GM23338 (cell line): ENCODE results near the gene LARGE1. TPM values are rescaled to one million over a fixed set of nuclear protein-coding genes. Genes with fewer than 3 reads are reported as not detected.

ENCODE experiments used
- ATAC-seq: fragments of 200-7000 bp; cut with Tn5 transposase; 3 replicates; pipeline ENCODE4 v1.9.1; 2020
- DNase-seq: peaks from one replicate; pipeline ENCODE4 v3.0.0-alpha.2; 2015; ENCODE audit warnings: low spot score
- H2AFZ ChIP-seq: fragments of 200-600 bp; sonication (generic); 2 replicates; pipeline ENCODE4 v1.8.0; 2016; ENCODE audit warnings: antibody characterized with exemption, mild to moderate bottlenecking, moderate library complexity
- H3F3A ChIP-seq: fragments of 200-600 bp; sonication (generic); replicated peaks from 2 replicates; pipeline ENCODE4 v1.8.0; 2017; ENCODE audit warnings: antibody characterized with exemption, mixed run types, low read depth
- H3K27ac ChIP-seq: fragments of 200-600 bp; sonication (generic); 2 replicates; pipeline ENCODE4 v1.6.1; 2016; ENCODE audit warnings: low read depth
- H3K27me3 ChIP-seq: fragments of 200-600 bp; sonication (generic); 2 replicates; pipeline ENCODE4 v1.8.0; 2016; ENCODE audit warnings: mild to moderate bottlenecking, mixed run types, moderate library complexity; ENCODE audit not compliant: insufficient read depth
- H3K36me3 ChIP-seq: fragments of 200-600 bp; sonication (generic); 2 replicates; pipeline ENCODE4 v1.8.0; 2016; ENCODE audit warnings: mild to moderate bottlenecking; ENCODE audit not compliant: insufficient read depth
- H3K4me1 ChIP-seq: fragments of 200-600 bp; sonication (generic); 2 replicates; pipeline ENCODE4 v1.8.0; 2016; ENCODE audit warnings: mild to moderate bottlenecking, moderate library complexity; ENCODE audit not compliant: insufficient read depth
- H3K4me2 ChIP-seq: fragments of 200-600 bp; sonication (generic); 2 replicates; pipeline ENCODE4 v1.7.1; 2017; ENCODE audit warnings: mixed run types
- H3K4me3 ChIP-seq: fragments of 200-600 bp; sonication (generic); 2 replicates; pipeline ENCODE4 v1.6.1; 2016; ENCODE audit warnings: mixed run types
- H3K79me2 ChIP-seq: fragments of 200-600 bp; sonication (generic); replicated peaks from 2 replicates; pipeline ENCODE4 v1.8.0; 2017; ENCODE audit warnings: mild to moderate bottlenecking; ENCODE audit not compliant: insufficient read depth
- H3K9me2 ChIP-seq: fragments of 200-600 bp; sonication (generic); 2 replicates; pipeline ENCODE4 v1.8.0; 2017; ENCODE audit not compliant: insufficient read depth
- H4K20me1 ChIP-seq: fragments of 200-600 bp; sonication (generic); replicated peaks from 2 replicates; pipeline ENCODE4 v1.8.0; 2017; ENCODE audit warnings: mild to moderate bottlenecking; ENCODE audit not compliant: insufficient read depth
- H3K27ac Mint-ChIP-seq: 2 replicates; pipeline ENCODE4 v1.8.0; 2020; ENCODE audit warnings: inconsistent platforms, mild to moderate bottlenecking, moderate library complexity, mixed read lengths
- H3K27me3 Mint-ChIP-seq: 3 replicates; pipeline ENCODE4 v1.8.0; 2022; ENCODE audit warnings: low read depth, mild to moderate bottlenecking, moderate library complexity, mixed read lengths, inconsistent platforms; ENCODE audit not compliant: insufficient read depth, poor library complexity
- H3K36me3 Mint-ChIP-seq: 3 replicates; pipeline ENCODE4 v1.8.0; 2021; ENCODE audit warnings: low read depth, mild to moderate bottlenecking, inconsistent platforms, moderate library complexity, mixed read lengths
- H3K4me1 Mint-ChIP-seq: 3 replicates; pipeline ENCODE4 v1.8.0; 2020; ENCODE audit warnings: mild to moderate bottlenecking, inconsistent platforms, mixed read lengths
- H3K4me3 Mint-ChIP-seq: 3 replicates; pipeline ENCODE4 v1.8.0; 2021; ENCODE audit warnings: moderate library complexity, mild to moderate bottlenecking, inconsistent platforms, mixed read lengths
- H3K9me3 Mint-ChIP-seq: 3 replicates; pipeline ENCODE4 v1.8.0; 2020; ENCODE audit warnings: moderate library complexity, mild to moderate bottlenecking, inconsistent platforms, mixed read lengths
- CREB1 ChIP-seq: fragments of 250-450 bp; sonication (Bioruptor Pico); IDR thresholded peaks from 2 replicates; pipeline ENCODE4 v1.5.0; 2020; ENCODE audit warnings: low read depth, mild to moderate bottlenecking, moderate library complexity
- EZH2 ChIP-seq: fragments of 200-600 bp; sonication (generic); IDR thresholded peaks from one replicate; pipeline ENCODE4 v1.8.0; 2017; ENCODE audit warnings: antibody characterized with exemption, mild to moderate bottlenecking, low read depth; ENCODE audit not compliant: unreplicated experiment
- JUNB ChIP-seq: IDR thresholded peaks from one replicate; pipeline ENCODE4 v1.6.1; 2016; ENCODE audit warnings: antibody characterized with exemption; ENCODE audit not compliant: unreplicated experiment
- NANOG ChIP-seq: IDR thresholded peaks from 2 replicates; pipeline ENCODE4 v1.6.1; 2016; ENCODE audit warnings: antibody characterized with exemption, borderline replicate concordance
- STAT1 ChIP-seq: IDR thresholded peaks from one replicate; pipeline ENCODE4 v1.6.1; 2016; ENCODE audit warnings: antibody characterized with exemption; ENCODE audit not compliant: unreplicated experiment
- ZNF331 ChIP-seq: fragments of 250-450 bp; sonication (Bioruptor Pico); IDR thresholded peaks from 2 replicates; pipeline ENCODE4 v1.5.0; 2020; ENCODE audit warnings: low read depth, mild to moderate bottlenecking, moderate library complexity
- polyA plus RNA-seq: library from polyadenylated mRNA; unstranded; fragments of >200 nt; fragmentation: Nextera tagmentation; extraction: Ambion mirVana; gene quantifications from 2 replicates; pipeline ENCODE4 v1.2.1, GENCODE V29; 2016
- total RNA-seq: library from RNA; depleted of rRNA; stranded (reverse); fragments of >200 nt; shearing (Covaris generic); gene quantifications from 2 replicates; pipeline ENCODE4 v1.2.3, GENCODE V29; 2014
- TF ChIP-seq, protein P1 (sequence below): IDR thresholded peaks from one replicate; pipeline ENCODE4 v1.6.1; 2018; ENCODE audit warnings: antibody characterized with exemption; ENCODE audit not compliant: unreplicated experiment

The LARGE1 gene
- total and polyA plus RNA-seq, 2 experiments from 2014 or later, result 12.8 to 75.6 TPM

DNA sequence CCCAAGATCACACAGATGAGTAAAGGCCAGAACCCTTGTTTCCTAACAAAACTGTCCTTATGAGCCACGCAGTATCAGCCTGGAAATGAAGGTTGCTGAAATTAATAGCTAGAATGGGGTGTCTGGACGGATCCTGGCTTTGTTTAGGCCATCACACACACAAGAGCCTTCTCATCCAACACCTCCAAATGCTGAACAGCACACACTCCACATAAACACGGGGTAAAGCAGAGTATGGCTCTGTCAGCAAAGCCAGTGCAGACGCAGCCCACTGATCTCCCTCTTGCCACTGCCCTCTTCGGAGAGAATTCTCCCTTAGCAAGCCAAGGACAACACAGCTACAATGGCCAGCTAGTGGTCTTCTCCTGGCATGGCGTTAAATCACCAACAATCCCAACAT lies 469.5 kb downstream of the LARGE1 start:
- Histone ChIP-seq H3K4me2 (no peak overlapping the region), H4K20me1 (peaks cover 11% of the 10 kb centered on the region), H3K27ac (no peak overlapping the region), H3K4me3 (no peak overlapping the region), H3F3A (no peaks in the 10 kb centered on the region), H3K36me3 (no peaks in the 10 kb centered on the region), H3K27me3 (no peaks in the 10 kb centered on the region), H3K9me2 (no peaks in the 10 kb centered on the region), H3K4me1 (peaks cover 6% of the 10 kb centered on the region; the same call in 1 of the 2 replicates), H3K79me2 (no peaks in the 10 kb centered on the region; the same call in 1 of the 2 replicates), H2AFZ (no peak overlapping the region)
- Mint-ChIP-seq H3K27ac (no peak overlapping the region), H3K9me3 (no peaks in the 10 kb centered on the region), H3K4me3 (no peak overlapping the region), H3K4me1 (peaks cover 6% of the 10 kb centered on the region), H3K27me3 (peaks cover 8% of the 10 kb centered on the region), H3K36me3 (no peaks in the 10 kb centered on the region)
- ATAC-seq (no peak), DNase-seq (no peak)
- TF ChIP-seq STAT1, result no peak
- TF ChIP-seq, protein P1, sequence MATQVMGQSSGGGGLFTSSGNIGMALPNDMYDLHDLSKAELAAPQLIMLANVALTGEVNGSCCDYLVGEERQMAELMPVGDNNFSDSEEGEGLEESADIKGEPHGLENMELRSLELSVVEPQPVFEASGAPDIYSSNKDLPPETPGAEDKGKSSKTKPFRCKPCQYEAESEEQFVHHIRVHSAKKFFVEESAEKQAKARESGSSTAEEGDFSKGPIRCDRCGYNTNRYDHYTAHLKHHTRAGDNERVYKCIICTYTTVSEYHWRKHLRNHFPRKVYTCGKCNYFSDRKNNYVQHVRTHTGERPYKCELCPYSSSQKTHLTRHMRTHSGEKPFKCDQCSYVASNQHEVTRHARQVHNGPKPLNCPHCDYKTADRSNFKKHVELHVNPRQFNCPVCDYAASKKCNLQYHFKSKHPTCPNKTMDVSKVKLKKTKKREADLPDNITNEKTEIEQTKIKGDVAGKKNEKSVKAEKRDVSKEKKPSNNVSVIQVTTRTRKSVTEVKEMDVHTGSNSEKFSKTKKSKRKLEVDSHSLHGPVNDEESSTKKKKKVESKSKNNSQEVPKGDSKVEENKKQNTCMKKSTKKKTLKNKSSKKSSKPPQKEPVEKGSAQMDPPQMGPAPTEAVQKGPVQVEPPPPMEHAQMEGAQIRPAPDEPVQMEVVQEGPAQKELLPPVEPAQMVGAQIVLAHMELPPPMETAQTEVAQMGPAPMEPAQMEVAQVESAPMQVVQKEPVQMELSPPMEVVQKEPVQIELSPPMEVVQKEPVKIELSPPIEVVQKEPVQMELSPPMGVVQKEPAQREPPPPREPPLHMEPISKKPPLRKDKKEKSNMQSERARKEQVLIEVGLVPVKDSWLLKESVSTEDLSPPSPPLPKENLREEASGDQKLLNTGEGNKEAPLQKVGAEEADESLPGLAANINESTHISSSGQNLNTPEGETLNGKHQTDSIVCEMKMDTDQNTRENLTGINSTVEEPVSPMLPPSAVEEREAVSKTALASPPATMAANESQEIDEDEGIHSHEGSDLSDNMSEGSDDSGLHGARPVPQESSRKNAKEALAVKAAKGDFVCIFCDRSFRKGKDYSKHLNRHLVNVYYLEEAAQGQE, result no peak
- no peak for TF ChIP-seq JUNB
- no peak for TF ChIP-seq ZNF331 (CRISPR knock-in tag)
- TF ChIP-seq CREB1 (CRISPR knock-in tag), result no peak
- no peak for TF ChIP-seq NANOG
- TF ChIP-seq EZH2, result no peak

DNA sequence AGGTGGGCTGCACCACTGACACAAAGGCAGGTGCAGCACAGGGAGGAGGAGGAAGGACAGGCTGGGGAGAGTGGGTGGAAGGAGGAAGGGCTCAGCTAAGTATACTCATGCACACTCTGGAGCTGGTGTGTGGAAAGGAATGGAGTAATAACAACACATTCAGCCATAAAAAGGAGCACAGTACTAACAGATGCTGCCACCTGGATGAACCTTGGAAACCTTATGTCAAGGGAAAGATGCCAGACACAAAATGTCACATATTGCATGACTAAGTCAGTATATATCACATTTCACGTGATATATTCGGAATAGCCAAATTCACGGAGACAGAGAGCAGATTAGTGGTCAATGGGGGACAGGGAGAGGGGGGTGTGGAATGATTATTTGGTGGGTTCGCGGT lies 472.5 kb downstream of the LARGE1 start:
- Mint-ChIP-seq H3K4me1 (peaks cover 6% of the 10 kb centered on the region), H3K27me3 (peaks cover 7% of the 10 kb centered on the region), H3K36me3 (no peaks in the 10 kb centered on the region), H3K27ac (no peak overlapping the region), H3K4me3 (no peak overlapping the region), H3K9me3 (no peaks in the 10 kb centered on the region)
- Histone ChIP-seq H3K9me2 (no peaks in the 10 kb centered on the region), H3K4me1 (peaks cover 6% of the 10 kb centered on the region; the same call in 1 of the 2 replicates), H3K27me3 (no peaks in the 10 kb centered on the region), H3K4me2 (no peak overlapping the region), H3K4me3 (no peak overlapping the region), H3K27ac (no peak overlapping the region), H3F3A (no peaks in the 10 kb centered on the region), H3K36me3 (no peaks in the 10 kb centered on the region), H4K20me1 (peaks cover 10% of the 10 kb centered on the region), H2AFZ (no peak overlapping the region), H3K79me2 (no peaks in the 10 kb centered on the region; the same call in 1 of the 2 replicates)
- ATAC-seq (no peak), DNase-seq (no peak)
- TF ChIP-seq STAT1 (no peak), EZH2 (no peak)
- TF ChIP-seq, protein P1, result no peak
